CD4-positive, alpha-beta T cell treated with Interleukin-15 for 1 hour (primary cell): Measurements from ENCODE around the gene GALK2.
"Not testable (repeated sequence)": the region's sequence is repeated elsewhere in the genome, so short reads cannot be mapped to it uniquely, and the experiment has no call there.

Experiments used
- DNase-seq: peaks from one replicate; pipeline ENCODE4 v3.0.0-alpha.2; 2020

GALK2 gene

DNA sequence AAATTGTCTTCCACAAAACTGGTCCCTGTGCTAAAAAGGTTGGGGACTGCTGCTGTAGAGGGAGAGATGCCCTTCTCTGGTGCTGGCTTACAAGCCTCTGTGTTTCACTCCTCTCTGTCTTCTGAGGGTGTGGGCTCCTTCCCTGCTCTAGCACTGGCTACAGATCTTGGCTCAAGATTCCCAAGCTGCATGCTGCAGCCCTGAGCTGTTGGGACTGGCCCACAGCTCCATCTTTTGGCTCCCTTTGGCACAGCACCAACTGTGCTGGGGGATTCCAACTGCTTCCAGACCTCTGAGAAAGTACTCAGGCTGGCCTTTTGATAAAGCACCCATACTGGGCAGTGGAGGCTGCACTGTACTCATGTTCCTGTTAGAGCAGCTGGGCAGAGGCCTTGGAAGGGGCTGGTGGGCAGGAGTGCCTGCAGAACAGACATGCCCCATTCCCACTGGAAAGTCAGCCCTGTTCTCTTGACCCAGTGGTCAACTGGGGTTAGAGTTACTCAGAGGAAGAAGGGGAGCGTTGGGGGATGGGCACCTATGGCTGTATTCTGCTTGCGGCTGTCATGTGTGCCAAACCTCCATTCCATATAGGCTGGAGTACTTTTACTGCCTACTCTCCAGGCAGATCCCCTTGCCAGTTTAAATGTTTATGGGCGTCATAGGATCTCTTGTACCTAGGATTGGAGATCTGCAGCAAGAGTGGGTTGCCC, 55.7 kb downstream of the GALK2 start:
- no peak for DNase-seq

DNA sequence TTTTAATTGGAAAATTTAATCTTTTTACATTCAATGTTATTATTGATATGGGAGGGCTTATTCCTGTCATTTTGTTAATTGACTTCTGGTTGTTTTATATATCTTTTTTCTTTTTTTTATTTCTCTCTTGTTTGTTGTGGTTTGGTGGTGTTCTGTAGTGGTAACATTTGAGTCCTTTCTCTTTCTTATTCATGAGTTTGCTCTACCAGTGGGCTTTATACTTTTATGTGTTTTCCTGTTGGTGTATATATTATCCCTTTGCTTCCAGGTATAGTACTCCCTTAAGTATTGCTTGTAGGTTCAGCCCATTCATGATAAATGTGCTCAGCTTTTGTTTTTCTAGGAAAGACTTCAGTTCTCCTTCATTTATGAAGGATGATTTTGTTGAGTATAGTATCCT, 57.6 kb downstream of the GALK2 start:
- no peak for DNase-seq

DNA sequence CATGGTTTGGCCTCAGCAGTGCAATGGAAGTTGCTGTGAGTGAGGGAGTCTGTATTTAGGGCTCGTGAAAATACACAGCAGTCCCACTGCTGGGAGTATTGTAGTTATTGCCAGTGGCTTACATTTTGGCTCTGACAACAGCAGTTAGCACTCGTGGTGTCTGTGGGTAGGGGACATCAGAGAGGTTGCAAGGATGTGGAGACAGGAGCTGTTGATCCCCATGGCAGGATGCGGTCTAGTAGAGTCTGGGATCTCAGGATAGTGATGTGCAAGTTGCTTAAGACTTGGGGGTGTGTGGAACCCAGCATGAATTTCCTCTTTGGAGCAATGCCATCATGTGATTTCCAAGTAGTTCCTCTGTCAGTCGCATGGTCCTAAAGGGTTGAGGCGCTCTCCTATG, 59.9 kb downstream of the GALK2 start:
- no peak for DNase-seq

DNA sequence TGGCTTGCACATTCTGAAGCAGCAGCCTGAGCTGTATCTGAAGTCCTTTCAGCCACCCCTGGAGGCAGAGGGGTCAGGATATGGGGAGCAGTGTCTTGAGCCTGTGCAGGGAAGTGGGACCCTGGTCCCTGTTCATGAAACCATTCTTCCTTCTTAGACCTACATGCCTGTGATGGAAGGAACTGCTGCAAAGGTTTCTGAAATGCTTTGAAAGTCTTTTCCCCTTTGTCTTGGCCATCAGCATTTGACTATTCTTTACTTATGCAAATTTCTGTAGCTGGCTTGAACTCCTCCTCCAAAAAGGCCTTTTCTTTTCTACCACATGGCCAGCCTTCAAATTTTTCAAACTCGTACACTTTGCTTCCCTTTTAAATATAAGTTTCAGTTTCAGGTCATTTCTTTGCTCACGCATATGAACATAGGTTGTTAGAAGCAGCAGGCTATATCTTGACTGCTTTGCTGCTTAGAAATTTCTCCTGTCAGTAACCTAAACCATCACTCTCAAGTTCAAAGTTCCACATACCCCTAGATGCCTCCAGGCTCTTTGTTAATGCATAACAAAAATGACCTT, 62.3 kb downstream of the GALK2 start:
- no peak for DNase-seq

DNA sequence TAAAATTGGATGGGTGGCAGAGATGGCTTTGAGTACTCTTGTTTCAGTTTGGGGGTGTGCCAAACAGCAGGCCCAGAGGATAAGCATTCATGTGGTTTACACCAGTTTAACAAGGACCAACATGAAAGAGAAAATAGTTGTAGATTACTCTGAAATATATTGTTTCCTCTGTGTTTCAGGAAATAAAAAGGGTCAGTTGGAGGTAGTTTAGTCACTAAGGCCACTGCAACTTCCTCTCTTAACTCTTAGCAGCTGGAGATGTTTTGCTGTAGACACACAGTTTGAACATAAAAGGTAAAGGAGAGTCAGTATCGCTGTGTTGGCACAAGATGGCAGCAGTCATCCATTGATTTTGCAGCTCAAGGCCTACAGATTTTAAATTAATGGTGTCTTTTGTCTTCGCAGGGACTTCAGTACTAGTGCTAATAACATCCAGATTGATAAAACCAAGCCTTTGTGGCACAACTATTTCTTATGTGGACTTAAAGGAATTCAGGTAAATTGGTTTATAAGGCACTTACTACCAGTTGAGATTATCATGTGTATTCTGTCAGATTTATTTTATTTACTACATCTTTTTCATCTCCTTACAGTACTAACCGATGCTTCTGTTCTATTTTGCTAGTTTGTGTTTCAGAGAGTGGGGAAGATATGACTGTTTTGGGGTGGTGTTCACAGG, 65.5 kb downstream of the GALK2 start:
- peak; percentile 50 for DNase-seq

DNA sequence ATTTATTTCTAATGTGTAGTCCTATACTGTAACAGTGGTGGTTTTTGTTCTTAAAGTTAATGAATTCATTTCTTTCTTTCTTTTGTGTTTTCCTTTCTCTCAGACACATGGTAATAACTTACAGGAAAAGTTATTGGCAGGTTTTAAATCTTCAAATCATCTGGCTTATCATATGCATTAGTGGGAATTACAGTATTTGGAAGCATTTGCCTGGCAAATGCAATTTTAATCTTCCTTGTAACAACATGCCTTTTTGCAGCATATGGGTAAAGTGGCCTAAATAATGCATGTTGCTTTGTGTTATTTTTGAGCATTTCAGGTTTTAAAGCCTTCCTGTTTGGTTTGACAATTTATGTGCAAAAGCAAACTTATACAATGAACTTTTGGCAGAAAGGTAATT, 66.8 kb downstream of the GALK2 start:
- DNase-seq: no peak

DNA sequence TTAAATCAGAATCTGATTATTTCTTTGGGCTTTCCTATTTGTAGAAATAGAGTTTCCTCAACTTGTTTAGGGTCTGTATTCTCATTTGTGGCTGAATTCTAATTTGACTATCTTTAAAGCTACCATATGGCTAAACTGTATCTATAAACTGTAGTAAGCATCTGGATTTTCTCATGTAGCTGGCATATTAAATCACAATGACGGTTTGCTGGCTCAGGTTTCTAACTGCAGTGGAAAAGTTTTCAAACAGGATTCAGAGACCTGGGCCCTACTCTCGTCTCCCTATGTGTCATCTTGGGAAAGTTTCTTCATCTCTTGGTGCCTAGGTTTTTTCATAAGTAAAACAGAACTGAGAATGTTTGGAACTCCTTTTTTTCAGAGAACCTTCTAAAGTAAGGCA, 68.3 kb downstream of the GALK2 start:
- no peak for DNase-seq

DNA sequence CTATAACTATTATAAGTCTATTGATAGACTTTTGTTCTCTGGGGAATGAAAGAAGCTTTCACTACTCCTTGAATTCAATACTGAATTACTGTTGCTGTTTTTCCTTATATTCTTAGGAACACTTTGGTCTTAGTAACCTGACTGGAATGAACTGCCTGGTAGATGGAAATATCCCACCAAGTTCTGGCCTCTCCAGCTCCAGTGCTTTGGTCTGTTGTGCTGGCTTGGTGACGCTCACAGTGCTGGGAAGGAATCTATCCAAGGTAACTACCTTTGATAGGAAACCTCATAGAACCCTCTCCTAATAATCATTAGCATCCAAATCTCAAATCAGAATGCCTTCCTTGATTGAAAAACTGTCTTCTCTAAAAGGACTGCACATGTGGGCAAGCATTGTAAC, 69.1 kb downstream of the GALK2 start:
- DNase-seq: no peak

DNA sequence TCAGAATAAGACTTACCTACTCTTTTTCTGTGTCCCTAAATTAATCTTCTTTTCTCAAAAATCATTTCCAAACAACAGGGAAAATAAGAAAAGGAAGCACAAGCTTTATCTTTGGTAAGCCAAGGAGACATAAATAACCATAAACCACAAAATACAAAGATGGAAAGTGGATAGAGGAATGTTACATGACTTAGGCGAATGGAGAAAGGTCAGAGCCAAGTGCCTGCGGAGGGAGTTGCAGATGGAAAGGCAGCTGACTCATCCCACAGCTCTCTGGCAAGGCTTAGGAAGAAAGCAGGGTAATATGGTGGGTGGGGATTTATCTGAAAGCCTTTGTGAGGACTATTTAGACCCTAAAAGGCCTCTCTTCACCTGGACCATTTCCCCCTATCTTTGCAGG, 72.8 kb downstream of the GALK2 start:
- no peak for DNase-seq

DNA sequence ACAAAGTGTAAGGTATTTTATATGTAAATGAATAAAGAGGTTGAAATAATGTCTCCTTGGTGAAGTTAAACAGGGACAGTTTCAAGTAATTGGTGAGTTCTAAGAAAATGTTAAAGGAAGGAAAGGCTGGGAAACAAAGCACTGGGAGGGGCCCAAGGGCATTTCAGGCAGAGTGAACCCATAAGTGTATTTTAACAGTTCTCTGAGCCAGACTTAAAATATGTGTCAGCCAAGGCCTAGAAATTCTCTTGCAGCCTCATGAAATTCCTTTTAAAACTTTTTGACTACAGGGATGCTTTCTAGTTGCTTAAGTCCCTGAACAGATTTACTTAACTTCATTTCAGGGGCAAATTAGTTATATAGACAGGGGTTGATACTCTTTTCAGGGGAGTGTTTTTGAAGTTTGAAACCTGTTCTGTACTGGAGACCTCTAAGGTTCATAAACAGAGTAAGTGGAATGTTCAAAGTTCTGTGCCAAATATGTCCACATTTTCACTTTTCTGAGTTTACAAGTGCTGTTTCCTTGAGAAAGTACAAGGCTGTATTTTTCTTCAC, 77.6 kb downstream of the GALK2 start:
- DNase-seq: no peak

DNA sequence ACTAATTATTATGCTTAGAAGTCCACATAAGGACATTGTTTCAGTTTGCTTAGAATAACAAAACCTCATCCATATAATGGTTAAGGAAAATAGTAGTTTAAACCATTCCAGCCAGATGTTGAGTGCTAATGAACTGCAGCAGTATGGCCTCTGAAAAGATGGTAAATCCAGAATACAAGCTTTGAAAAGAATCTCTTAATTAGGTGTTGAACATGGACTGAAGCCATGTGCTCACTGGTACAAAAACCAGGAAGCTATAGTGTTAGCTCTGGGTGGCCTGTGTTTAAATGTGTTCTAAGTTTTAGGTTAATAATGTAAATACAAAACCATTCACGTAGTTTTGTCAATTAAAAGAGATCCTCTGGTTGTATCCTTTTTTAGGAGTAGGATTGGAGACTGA, 78.2 kb downstream of the GALK2 start:
- no peak for DNase-seq

DNA sequence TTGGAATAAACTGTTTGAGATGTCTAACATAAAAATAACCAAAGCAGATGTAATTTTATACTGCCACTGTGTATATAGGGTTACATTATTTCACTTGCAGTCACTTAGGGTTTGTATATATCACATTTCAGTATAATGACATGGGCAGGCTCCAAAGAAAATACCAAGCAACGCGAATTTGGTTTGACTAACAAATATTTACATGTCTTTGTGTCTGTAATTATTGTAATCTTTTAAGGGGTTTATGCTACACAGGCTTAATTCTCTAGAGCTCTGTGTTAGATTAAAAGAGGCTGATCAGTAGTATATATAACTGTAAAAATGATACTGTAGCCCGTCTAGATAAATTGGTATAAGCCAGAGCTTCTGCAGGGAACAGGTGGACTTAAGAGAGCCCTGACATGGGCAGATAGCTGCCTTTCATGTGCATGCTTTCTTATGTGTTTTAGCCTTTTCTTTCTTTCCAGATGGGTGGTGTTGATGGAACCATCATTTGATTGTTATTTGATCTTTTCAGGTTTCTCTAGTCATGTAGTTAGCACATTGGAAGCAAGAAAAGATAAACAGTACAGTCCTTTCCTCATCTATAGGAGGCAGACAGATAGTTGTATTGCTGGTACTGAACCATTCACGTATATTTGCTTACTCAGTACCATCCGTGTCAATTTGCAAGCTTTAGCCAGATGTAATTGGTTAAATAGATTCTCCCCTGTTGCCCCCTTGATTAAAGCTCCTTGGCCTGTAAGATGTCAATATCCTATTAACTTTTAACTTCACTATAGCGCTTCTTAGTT, 86.1 kb downstream of the GALK2 start:
- no peak for DNase-seq

DNA sequence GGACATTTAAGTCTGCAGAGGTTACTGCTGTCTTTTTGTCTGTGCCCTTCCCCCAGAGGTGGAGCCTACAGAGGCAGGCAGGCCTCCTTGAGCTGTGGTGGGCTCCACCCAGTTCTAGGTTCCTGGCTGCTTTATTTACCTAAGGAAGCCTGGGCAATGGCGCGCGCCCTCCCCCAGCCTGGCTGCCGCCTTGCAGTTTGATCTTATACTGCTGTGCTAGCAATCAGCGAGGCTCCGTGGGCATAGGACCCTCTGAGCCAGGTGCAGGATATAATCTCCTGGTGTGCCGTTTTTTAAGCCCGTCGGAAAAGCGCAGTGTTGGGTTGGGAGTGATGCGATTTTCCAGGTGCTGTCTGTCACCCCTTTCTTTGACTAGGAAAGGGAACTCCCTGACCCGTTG, 95.1 kb downstream of the GALK2 start:
- not testable (repeated sequence) for DNase-seq

DNA sequence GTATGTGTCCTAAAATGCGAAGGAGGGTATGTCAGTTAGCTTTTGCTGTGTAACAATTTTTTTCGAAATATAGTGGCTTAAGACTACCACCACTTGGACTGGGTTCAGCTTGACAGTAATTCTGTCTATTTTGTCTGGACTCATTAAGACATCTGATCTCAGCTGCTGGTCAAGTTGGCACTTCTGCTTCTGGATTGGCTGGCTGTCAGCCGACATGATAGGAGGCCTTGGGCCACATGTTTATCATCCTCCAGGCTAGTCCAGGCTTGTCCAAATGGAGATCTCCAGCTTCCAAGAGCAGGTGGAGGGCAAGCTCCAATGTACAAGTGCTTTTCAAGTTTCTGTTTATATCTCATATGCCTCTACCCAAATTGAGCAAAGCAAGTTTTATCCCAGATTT, 95.9 kb downstream of the GALK2 start:
- no peak for DNase-seq

DNA sequence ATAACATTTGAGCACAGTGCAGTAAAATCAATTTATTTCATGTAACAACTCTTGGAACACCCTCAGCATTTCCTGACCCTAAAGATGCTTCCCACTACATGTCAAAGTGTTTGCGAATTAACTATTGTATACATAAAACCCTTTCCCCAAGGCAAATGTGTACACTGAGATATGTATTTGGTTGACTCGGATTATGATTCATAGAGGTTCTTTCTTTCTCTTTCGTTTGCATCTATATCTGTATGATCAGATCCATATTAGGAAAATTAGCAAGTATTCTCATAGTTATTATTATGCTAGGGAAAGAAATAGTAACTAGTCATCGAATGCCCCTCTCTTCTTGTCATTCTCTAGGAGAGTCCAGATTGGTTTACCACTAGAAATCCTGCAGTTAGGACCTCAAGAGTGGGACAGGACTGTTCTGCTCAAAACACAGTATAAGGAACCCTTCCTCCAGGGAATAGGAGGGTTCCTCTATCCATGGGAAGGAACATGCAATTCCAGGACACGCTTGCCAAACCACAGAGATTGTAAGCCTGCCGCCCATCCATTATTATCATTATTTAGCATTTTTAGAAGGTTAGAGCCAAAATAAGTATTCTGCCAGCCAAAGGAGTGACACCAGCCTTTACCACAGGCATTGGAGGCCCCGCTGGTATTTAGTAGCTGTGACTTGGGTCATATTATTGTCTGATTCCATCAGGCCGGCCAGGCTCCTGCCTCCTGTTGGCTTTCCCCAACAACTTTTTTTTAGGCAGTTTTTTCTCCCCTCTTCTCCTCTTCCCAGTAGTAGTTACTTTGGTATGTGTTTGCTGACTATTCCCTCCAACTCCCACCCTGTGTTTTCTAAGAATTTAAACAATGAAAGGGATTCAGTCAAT, 100.7 kb downstream of the GALK2 start:
- no peak for DNase-seq

DNA sequence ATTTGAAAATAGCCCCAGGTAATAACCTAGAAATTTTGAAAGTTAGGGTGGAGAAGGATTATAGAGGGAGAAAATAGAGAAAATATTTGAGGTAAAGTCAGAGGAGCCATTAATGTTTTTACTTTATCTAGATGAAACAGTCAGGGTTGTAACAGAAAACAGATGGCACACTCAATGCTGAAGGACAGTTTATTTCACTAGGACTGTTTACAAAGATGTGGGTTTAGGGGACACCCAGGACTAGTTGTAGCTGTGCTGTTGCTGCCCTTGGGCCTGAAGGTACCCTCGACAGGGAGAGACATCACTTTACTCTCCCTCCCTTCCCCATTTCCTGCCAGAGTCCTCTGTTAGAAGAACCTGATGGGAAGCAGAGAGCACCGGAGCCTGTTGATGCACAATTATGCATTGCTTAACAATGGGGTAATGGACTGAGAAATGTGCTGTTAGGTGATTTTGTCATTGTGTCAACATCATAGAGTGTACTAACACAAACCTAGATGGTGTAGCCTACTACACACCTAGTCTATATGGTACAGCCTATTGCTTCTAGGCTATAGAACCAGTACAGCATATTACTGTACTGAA, 103.8 kb downstream of the GALK2 start:
- DNase-seq: no peak

DNA sequence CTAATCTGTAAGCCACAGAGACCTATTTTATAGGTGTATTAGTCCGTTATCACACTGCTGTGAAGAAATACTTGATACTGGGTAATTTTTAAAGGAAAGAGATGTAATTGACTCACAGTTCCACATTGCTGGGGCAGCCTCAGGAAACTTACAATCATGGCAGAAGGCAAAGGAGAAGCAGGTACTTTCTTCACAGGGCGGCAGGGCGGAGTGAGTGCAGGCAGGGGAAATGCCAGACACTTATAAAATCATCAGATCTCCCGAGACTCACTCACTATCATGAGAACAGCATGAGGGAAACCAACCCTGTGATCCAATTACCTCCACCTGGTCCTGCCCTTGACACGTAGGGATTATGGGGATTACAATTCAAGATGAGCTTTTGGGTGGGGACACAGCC, 108.7 kb downstream of the GALK2 start:
- no peak for DNase-seq

DNA sequence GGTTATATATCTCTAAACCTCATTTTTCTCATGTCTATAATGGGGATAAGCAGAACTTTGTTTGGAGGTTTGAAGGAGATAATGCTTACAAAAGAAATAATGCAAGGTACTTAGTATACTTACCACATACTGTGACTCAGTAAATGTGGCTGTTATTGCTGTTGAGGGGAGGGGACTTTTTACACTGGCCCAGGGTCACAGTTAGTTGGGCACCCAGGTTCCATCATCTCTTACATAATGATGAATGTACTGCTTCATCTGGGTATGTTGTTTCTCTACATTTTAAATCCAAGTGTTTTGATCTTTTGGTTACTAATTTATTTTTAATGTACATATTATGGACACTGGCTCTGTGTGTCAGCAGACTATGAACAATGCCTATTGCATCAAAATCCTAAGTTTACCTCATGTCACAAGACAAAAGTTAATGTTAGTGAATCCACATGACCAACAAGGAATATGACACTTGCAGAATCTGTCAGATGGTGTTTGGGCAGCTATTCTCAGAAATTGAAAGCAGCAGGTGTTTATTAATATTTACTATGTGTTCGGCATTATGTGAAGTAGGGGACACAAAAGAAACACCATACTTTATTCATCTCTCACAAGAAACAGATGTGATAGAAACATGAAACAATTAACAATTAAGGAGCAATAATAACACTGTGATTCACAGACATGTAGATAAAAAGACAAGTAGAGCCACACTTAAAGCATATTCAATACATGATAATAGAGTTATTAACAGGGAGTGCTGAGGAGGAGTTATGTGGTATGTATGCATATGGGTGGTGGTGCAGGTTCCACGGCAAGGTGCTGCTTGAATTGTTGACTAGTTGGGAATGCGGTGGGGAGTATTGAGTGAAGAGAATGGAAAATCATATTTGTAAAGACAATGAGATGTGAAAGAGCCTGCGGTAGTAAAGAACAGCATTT, 109.7 kb downstream of the GALK2 start:
- DNase-seq: no peak

DNA sequence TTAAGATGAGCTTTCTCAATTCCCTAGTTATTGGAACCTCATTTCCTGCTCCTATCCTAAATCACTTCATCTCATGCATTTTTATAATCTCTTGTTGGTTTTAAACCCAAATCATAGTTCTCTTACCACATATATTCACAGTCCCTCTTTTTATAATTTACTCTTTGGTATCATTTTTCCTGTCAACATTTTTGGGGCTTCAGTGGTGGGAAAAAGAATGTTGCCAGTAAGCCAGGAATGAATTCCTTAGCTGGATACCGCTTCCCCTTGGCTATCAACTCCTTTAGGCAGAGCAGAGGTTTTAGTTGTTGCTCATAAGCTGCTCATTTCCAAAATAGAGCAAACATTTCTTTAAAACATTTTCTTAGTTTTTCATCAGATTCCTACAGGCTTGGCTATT, 112.3 kb downstream of the GALK2 start:
- no peak for DNase-seq

DNA sequence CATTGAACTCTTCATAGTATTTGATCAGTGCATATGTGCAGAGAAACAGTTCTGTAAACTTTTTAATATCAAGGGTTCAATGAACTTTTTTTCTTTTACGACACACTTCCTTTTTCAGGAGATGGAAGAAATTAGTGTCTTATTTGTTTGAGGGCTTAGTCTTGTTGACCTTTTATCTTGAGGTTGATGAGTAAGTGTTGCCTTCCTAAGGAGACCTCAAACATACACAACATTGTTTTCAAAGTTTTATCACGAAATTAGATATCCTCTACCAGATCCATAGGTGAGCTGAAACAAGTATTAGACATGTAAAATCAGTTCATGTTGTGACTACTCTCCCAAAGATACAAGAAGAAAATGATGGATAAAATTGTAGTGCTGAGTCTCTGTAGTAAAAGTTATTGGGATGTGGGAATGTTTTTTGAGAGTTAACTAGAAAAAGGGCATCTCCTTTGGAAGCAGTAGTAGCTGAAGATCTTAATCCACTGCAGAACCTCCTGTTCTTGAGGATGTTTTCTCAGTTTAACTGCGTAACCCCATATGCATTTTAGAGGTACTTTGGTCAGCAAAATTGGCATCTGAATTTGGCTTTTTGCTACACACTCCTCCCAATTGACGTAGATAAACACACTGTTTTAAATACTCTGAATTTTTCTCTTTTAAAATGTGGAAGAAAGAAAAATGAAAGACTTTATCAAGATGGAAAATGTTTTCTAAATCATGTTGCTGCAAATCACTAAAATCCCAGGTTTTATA, 116.8 kb downstream of the GALK2 start:
- no peak for DNase-seq
